GM21737 (cell line): ENCODE measurements around the gene SLC22A1.
"Not testable (repeated sequence)": the region's sequence is repeated elsewhere in the genome, so short reads cannot be mapped to it uniquely, and the experiment has no call there.

Experiments used
- ATAC-seq: cut with Tn5 transposase; IDR thresholded peaks from one replicate; pipeline ENCODE4 v1.9.1; 2021; ENCODE audit warnings: mild to moderate bottlenecking, moderate library complexity; ENCODE audit not compliant: unreplicated experiment

The SLC22A1 gene

GRCh38 chr6:160093061-160093460 is 28.6 kb upstream of the SLC22A1 start:
- ATAC-seq, result no peak

DNA sequence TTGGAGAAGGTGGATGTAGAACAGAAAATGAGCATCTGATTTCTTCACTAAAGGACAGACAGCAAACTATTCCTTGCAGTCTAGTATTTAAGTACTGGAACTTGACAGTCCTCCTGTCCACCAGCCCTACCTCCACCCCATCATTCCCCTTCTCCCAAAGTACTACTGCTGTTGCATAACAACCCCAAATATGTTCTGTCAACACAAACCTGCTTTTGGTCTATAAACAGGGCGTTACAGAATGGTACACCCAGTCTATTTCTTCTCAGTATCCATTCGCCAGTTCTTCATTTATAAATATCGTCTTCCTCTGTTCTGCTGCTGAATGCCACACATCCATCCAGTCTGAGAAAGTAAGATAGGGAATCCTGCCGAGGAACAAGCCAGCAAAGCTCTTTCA is 27.7 kb upstream of the SLC22A1 start:
- ATAC-seq, result no peak

DNA sequence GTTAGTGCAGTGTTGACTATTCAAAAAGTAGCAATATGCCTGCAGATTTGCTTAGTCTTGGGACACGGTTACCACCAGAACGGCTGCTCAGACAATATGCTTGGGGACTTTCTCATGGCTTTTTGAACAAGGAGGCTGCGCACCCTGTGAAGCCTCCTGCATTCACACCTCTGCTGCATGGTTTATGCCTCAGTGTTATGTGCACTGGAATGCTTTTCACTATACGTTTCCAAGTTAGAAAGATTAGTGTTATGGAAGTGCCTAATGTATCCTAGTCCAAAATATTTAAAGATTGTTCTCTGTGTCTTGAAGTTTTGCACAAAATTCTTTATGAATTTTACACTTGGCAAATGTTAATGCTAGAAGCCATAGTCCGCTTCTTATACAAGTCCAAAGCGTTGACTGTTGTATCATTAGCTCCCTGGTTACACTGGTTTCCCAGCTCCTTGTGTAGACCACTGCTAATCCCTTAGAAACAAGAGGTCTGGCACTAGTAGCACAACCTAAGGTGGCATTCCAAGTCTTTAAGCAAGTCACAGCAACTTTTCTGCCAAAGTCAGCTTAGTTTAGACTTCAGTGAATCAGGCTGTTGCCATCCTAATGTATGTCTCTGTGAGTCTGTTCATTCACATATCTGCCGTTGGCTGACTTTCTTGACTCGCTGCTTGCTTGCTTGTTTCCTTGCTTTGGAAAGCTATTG is 26.3 kb upstream of the SLC22A1 start:
- ATAC-seq, result no peak

GRCh38 chr6:160101277-160102205 is 20.1 kb upstream of the SLC22A1 start:
- no peak for ATAC-seq

- ATAC-seq, result no peak
These were observed 19.2 kb upstream of the SLC22A1 start for GRCh38 chr6:160102399-160102798.

- ATAC-seq, result no peak
These were observed 18.4 kb upstream of the SLC22A1 start for GRCh38 chr6:160102956-160103824.

DNA sequence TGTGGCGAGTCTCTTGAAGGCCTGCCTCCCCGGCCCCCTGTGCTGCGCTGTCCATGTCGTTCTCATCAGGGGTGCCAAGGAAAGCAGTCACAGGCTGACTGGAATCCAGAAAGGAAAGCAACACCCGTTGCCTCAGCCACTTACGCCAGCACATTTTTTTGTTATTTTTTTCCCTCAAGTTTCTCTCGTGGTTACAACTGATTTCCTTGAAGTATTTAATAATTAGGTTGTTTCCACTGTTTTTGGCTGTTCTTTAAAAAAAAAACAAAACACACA is 17.9 kb upstream of the SLC22A1 start:
- no peak for ATAC-seq

DNA sequence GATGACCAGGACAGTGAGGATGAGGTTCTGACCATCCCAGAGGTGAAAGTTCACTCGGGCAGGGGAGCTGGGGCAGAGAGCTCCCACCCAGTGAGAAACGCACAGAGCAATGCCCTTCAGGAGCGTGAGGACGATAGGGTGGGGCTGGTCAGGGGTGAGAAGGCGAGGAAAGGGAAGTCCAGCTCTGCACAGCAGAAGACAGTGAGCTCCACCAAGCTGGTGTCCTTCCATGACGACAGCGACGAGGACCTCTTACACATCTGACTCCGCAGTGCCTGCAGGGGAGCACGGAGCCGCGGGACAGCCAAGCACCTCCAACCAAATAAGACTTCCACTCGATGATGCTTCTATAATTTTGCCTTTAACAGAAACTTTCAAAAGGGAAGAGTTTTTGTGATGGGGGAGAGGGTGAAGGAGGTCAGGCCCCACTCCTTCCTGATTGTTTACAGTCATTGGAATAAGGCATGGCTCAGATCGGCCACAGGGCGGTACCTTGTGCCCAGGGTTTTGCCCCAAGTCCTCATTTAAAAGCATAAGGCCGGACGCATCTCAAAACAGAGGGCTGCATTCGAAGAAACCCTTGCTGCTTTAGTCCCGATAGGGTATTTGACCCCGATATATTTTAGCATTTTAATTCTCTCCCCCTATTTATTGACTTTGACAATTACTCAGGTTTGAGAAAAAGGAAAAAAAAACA is 16.6 kb upstream of the SLC22A1 start:
- no peak for ATAC-seq

- ATAC-seq, result no peak
These were observed 15.6 kb upstream of the SLC22A1 start for GRCh38 chr6:160106010-160106409.

GRCh38 chr6:160106701-160107100 is 14.9 kb upstream of the SLC22A1 start:
- ATAC-seq, result no peak

- ATAC-seq, result no peak
These were observed 13.5 kb upstream of the SLC22A1 start for GRCh38 chr6:160108077-160108476.

- no peak for ATAC-seq
These were observed 11.0 kb upstream of the SLC22A1 start for GRCh38 chr6:160110586-160111123.

DNA sequence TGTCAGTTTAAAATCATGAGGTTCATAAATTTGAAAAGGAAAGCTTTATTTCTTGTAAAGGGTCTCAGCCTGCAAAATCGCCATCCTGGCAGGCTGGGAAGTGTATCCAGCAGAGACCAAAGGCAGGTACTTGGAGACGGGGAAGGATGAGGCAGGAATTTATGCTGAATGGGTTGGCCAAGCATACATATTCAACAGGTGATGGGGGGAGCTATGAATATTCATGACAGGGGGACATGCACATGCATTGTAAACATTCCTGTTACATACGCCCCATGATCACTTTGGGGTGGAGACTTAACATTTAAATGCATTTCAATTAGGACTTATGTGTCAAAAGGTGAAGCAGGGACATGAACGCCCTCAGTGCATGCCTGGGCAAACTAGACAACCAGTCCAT is 9.8 kb upstream of the SLC22A1 start:
- no peak for ATAC-seq

DNA sequence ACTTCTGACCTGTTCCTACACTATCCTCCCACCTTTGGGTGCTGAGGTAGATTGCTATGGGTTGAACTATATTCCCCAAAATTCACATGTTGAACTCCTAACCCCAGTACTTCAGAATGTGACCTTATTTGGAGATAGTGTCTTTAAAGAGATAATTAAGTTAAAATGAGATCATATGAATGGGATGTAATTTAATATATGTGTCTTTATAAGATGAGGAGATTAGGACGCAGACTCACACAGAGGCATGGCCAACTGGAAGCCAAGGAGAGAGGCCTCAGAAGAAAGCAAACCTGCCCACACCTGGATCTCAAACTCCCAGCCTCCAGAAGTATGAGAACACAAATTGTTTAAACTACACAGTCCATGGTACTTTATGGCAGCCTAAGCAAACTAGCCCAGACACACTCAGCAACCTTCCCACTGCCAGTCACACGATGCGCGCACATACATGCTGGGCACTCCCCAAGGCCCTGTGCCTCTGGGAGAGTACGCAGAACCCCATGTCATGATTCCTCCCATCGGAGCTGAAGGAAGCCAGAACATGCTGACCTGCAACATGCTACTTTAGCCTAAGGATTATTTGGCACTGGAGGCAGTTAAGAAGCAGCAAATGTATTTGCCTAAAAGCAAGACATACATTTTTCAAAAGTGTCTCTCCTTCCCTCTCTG is 8.9 kb upstream of the SLC22A1 start:
- ATAC-seq, result no peak

DNA sequence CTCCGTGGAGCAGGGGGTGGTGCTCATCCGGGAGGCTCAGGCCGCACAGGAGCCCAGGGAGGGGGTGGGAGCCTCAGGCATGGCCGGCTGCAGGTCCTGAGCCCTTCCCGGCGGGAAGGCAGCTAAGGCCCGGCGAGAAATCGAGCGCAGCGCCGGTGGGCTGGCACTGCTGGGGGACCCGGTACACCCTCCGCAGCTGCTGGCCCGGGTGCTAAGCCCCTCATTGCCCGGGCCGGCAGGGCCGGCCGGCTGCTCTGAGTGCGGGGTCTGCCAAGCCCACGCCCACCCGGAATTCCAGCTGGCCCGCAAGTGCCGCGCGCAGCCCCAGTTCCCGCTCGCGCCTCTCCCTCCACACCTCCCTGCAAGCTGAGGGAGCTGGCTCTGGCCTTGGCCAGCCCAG is 7.1 kb upstream of the SLC22A1 start:
- ATAC-seq, result not testable (repeated sequence)

- no peak for ATAC-seq
These were observed 6.2 kb upstream of the SLC22A1 start for GRCh38 chr6:160115421-160115820.

DNA sequence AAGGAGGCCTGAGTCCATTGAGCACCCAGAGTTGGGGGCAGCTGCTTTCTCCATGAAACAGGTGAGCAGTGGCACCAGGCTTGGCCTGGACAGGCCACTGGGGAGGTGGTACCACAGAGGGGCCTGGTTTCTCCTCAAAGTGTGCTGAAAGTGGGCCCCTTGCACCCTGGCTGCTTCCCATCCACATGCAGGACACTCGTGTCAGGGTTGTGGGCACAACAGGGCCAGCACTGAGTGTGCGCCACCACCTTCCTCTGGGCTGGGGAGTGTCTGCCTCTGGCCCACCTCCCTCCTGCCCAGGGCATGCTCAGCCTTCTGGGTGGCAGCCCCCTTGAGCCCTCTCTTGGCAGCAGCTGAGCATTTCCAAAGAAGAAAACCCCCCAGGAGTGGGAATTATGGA is 5.2 kb upstream of the SLC22A1 start:
- no peak for ATAC-seq

GRCh38 chr6:160117137-160117536 is 4.5 kb upstream of the SLC22A1 start:
- ATAC-seq, result no peak

DNA sequence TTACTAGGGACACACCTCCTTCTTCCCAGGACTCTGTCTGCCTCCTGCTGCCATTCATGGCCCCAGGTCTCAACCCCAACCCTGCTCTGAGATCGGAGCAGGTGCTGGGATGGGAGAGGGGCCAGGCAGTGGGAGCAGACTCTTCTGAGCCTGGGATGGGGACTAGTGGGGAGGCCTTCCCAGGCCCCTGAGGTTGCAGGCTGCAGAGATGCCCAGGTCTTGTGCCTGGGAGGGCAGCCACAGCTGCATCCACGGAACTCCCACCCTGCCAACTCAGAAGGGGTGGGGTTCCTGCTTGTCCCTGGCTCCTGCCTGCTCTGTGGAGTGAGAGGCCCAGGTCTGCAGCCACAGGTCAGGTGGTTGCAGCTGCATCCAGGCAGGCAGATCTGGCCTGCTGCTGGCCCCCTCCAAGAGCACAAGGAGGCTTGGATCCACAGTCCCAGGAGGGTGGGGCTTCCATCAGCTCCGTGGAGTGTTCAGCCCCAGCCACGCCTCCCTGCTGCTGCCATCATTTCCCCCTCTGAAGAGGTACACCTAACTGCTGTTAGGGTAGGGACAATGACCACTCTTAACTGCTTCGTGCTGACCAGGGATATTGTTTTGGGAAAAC is 2.9 kb upstream of the SLC22A1 start:
- ATAC-seq, result no peak

DNA sequence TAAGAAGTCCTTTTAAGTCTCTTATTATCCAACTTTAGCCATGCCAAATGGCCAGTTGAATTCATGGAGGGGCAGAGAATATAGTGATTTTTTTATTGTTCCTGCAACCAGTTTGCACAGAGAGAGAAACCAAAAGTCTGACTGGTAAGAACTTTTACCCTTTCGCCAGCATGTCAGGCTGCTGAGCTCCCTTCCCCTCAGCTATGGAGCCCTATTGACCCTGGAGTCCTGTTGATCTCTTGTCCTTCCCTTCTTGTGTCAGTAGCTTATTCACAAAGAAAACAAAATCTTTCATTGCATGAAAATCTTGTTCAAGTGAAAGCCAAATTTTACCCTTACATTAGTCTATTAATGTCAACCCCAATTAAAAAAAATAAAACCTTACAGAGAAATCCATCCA is 1.5 kb upstream of the SLC22A1 start:
- no peak for ATAC-seq
